Activated effector memory CD4-positive, alpha-beta T cell treated with anti-CD3 and anti-CD28 coated beads, Interleukin-2, amount 50 U/mL, for 16 hours (primary cell): Measurements from ENCODE around the gene CDC23.
A peak's percentile ranks its signal among the peaks of the same experiment; 100 is the strongest.
"Not testable (repeated sequence)": the region's sequence is repeated elsewhere in the genome, so short reads cannot be mapped to it uniquely, and the experiment has no call there.

Experiments used
- DNase-seq: peaks from one replicate; pipeline ENCODE4 v3.0.0-alpha.2; 2020

CDC23 gene

DNA sequence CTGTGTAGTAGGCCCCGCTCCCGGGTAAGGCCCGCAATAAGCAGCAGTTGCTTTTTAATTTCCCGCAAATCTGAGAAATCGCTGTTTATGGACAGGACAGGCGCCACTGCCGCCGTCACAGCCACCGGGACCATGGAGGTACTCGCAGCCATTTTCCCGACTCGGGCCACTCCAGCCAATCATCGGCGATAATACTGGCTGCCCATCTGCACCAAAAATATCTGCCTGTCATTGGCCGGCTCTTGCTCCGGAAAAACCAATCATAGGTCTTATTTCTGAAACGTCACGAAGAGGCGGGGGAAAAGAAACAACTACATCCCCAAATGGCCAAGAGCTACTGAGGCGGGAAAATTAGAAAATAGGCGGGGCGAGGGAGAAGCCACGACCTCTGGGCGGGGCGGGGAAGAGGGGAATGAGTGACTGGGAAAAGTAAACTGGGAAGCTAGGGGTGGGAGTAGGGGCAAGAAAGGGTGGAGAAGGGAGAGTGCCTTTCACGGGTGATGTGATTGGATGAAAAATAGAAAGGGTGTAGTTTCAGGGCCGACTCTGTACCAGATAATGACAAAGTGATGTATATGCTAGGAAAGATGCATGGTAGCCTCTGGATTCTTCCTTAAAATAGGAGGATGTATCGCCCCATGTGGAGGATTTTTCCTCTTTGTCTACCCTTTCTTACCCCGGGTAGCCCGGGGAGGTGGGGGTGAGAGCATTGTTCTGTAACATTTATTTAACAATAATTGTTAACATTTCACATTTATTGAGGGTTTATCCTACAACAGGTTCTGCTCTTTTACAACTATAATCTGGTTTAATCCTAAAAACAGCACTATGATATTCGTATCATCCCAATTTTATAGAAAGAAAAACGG is at the start of gene CDC23:
TSS of gene CDC23 (minus strand) at position 163 of the 869 bp plus-strand sequence. CDS start at position 152, 11 bp downstream.
- DNase-seq: peak; percentile 95

DNA sequence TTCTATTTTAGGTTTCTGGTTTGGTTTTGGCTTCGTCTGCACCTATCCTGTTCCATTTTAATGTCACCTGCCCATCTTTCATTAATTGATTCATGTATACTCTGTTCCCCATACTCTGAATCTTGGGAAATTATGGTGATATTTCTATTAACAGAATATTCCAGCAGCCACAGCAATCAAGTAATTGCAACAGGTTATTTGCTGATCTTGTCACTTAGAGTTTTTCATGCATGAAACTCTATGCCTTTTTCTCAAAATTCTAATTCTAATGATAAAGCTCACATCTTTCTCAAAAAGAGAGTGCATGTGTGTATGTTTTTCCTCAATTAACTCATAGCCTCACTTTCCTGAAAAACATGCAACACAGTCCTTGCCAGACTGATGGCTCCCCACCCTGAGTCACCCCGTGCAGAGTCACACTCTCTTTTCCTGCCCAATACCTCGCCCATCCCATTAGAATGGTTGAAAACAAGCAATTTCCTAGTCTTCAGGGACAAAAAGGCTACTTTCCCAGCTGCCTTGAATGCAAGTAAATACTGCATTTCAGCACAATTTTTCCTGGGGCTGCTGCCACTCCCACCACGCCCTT is 45.7 kb upstream of the CDC23 start:
- no peak for DNase-seq

GRCh38 chr5:138257583-138257982 is 44.5 kb upstream of the CDC23 start:
- no peak for DNase-seq

- no peak for DNase-seq
Observed at GRCh38 chr5:138252944-138253343, 39.8 kb upstream of the CDC23 start.

DNA sequence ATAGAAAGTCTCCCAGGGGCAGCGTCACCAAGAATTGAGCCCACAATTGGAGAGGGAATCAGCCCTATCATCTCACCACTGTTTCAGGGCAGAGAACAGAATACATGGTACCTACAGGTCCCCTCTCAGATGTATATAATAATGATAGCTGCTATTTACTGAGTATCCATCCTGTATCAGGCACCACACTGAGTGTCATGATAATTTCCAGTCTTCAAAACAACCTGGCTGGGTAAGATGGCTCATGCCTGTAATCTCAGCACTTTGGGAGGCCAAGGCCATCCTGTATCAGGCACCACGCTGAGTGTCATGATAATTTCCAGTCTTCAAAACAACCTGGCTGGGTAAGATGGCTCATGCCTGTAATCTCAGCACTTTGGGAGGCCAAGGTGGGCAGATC is 34.7 kb upstream of the CDC23 start:
- not testable (repeated sequence) for DNase-seq

DNA sequence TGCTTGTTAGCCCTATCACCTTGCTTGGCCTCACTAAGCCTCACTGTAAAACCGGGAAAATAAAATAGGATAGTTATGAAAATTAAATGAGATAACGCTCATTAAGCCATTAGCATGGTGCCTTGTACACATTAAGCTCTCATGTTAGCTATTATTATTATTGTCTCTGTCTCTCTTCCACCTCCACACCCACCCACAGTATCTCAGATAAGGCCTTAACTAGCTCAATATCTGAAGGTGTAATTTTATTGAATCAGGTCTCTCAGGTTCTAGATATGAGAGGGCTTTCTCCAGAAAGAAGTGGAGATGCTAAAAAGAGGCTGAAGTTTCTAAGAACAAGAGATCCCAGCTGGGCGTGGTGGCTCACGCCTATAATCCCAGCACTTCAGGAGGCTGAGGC is 33.7 kb upstream of the CDC23 start:
- no peak for DNase-seq

- no peak for DNase-seq
Observed at GRCh38 chr5:138246334-138246733, 33.2 kb upstream of the CDC23 start.

GRCh38 chr5:138245717-138246116 is 32.6 kb upstream of the CDC23 start:
- no peak for DNase-seq

DNA sequence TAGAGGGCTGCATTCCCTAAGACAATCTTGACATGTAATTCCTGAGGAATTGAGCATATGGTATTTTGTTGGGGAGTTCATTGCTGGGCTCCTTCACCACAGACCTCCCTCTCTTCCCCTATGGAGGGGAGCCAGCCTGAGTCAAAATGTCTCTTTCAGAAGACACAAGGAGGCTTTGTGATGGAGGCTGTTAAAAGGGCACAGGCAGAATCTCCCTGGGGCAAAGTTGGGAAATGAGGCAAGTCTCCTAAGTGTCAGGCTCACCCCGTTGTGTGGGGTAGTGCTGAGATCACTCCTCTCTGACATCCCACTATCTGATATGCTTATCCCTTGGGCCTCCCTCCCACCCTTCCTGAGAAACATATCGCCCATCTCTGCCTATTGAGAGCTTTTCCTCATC is 30.7 kb upstream of the CDC23 start:
- no peak for DNase-seq

GRCh38 chr5:138241688-138242571 is 28.8 kb upstream of the CDC23 start:
- peak; percentile 63 for DNase-seq

GRCh38 chr5:138240650-138241385 is 27.7 kb upstream of the CDC23 start:
- DNase-seq: no peak

GRCh38 chr5:138238034-138238433 is 24.9 kb upstream of the CDC23 start:
- no peak for DNase-seq

DNA sequence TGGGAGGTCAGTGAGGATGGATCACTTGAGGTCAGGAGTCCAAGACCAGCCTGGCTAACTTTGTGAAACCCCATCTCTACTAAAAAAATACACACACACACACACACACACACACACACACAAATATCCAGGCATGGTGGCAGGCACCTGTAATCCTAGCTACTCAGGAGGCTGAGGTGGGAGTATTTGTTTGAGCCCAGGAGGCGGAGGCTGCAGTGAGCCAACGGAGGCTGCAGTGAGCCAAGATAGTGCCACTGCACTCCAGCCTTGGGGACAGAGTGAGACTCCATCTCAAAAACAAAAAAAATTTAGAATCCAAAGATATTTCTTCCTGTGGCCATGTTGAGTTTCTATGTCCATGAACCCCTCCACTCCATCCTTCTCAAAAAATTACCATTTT is 21.5 kb upstream of the CDC23 start:
- DNase-seq: no peak

DNA sequence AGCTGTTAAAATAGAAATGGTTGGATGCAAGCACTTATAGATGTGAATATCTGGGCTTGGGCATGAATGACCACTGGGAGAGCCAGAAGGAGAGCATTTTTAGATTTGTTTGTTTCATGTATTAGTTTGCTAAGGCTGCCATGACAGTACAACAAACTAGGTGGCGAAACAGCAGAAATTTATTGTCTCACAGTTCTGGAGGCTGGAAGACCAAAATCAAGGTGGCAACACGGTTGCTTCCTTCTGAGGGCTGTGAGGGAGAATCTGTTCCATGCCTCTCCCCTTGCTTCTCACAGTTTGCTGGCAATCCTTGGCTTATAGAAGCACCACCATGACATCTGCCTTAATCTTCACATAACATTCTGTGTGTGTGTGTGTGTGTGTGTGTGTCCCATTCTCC is 20.2 kb upstream of the CDC23 start:
- DNase-seq: no peak

DNA sequence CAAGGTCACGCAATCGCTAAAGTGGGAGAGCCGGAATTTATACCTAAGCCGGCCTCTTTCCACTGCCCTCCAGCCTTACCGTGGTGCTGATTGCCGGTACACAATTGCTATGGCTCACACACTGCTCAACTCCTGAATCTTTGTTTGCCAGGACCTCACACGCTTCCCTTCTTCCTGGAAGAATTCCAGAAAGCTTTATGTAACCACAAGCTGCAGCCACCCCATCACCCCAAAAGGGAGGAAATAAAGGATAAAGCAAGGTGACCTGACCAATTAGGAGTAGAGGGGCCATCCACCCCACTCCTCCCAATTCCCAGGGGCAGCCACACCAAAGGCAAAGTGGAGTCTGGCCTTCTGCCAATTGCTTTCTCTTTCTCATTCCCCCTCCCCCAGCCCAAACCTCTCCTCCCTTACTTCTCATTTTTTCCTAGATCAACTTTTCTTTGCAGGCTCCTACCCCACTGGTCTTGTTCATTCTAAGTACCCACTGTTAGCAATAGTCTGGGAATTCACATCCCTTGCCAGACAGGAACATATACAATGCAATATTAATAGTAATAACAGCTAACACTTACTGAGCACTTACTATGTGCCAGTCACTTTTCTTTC is 18.0 kb upstream of the CDC23 start:
- no peak for DNase-seq

- DNase-seq: no peak
Observed at GRCh38 chr5:138230261-138230660, 17.1 kb upstream of the CDC23 start.

GRCh38 chr5:138229387-138229786 is 16.3 kb upstream of the CDC23 start:
- no peak for DNase-seq

DNA sequence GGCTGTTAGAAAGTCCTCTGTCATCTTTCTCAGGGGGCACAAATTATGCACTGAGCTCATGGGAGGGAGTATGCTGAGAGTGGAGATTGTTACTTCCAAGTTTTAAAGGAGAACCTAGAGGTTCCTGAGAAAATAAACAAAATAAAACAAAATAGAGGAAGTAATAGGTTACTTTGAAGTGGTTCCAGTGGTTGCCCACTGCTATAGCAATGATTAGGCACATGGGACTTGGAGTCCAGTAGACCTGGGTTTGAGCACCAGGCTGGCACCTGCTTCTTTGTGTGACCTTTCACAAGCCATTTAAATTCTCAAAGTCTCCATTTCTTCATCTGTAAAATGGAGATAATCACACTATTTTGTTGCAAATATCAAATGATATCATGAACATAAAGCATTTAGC is 13.8 kb upstream of the CDC23 start:
- DNase-seq: no peak

DNA sequence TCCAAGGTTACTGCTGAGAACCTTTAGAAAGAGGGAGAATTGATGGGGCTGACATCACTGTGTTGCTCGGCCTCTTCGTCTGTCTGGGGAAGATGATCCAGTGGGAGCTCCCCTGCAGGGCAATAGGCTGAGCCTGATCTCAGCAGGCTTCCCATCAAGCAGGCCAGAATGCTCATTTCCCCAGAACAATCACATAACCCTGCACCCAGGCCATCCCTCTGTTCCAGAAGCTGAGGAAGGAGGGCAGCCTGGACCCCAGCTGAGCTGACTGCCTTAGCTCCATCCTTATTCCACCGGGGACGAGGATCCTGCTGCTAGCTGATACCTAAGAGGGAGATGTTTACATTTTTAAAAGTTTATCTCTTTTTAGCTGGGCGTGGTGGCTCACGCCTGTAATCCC is 11.6 kb upstream of the CDC23 start:
- DNase-seq: no peak

DNA sequence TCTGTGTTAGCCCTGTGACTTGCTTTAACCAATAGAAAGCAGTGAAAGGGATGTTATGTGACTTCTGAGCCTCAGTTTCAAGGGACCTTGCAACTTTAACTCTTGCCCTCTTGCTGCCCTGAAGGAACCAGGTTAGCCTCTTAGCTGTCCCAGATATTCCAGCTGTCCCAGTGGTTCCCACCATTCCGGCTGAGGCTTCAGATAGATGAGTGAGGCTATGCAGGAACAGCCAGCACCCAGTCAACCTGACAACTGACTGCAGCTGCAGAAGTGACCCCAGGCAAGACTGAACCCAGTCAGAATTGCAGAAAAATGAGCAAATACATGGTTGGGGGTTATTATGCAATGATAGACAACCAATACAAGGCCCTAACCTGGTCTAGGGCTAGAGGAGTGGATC is 10.4 kb upstream of the CDC23 start:
- DNase-seq: no peak

- no peak for DNase-seq
Observed at GRCh38 chr5:138216799-138217198, 3.7 kb upstream of the CDC23 start.

- no peak for DNase-seq
Observed at GRCh38 chr5:138212828-138213160, 329 bp downstream of the CDC23 start.

DNA sequence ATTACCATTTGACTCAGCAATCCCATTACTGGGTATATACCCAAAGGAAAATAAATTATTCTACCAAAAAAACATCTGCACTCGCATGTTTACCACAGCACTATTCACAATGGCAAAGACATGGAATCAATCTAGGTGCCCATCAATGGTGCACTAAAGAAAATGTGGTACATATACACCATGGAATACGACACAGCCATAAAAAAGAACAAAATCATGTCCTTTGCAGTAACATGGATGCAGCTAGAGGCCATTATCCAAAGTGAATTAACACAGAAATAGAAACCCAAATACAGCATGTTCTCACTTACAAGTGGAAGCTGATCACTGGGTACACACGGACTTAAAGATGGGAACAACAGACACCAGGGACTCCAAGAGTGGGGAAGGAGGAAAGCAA is 2.1 kb downstream of the CDC23 start:
- no peak for DNase-seq
